NCI-H2029 (cell line): ENCODE data around the gene MSMB.

Experiments used
- DNase-seq: peaks from one replicate; lab custom pipeline; 2025; lab: John Stamatoyannopoulos, UW

Gene MSMB

DNA sequence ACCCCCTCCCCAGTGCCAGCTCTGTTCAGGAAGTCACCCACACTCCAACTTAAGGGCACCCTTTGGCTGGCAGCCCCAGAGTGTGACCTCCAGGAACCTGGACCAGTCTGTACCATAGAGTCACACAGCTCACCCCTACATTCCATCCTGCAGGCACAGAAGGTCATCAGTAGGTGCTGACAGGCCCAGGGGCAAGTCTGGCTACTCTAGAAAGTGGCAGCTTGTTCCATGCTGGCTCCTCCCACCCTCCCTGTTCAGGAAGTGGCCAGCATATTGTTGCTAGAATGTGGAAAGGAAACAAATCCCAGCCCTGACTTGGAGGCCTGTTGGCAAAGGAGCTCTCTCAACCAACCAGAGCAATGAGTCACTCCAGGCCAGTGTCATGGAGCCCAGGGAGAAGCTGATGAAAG lies 12.5 kb downstream of the MSMB start:
- DNase-seq: no peak

DNA sequence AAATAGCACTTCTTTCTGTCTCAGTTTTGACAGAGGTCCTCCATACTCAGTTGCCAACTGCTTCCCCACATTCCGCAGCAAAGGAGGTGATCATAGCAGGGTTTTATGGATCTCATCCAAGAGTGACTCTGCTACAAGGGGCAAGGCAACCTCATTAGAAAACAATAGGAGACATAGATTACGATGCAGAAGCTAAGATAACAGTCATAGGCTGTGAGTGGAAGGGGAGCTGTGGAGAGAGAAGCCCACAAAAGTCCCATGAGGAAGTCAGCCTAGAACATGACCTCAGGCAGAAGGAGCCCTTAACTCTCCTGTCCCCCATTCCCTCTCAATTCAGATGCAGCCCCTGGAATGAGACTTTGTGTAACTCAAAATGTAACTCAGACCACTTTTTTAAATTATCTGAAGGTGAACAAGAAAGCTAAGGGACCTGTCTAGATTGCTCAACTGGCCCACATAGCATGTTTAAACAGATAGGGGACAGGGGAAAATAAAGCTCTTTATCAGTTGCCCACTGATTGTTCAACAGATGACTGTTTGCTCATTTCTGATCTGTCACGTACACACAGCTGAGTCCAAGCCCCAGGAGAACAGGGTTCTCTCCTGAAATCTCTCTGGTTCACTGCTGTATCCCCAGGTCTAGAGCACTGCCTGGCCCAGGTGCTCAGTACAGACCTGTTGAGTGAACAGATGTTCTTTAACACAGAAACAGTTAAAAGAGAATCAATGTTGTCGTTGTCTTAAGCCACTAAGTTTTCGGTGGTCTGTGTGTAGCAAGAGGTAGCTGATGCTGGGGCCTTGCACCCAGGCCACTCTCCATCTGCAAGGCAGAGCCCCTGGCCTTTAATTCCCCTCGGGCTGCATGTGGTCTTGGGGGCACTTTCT lies 14.2 kb downstream of the MSMB start:
- DNase-seq: no peak

DNA sequence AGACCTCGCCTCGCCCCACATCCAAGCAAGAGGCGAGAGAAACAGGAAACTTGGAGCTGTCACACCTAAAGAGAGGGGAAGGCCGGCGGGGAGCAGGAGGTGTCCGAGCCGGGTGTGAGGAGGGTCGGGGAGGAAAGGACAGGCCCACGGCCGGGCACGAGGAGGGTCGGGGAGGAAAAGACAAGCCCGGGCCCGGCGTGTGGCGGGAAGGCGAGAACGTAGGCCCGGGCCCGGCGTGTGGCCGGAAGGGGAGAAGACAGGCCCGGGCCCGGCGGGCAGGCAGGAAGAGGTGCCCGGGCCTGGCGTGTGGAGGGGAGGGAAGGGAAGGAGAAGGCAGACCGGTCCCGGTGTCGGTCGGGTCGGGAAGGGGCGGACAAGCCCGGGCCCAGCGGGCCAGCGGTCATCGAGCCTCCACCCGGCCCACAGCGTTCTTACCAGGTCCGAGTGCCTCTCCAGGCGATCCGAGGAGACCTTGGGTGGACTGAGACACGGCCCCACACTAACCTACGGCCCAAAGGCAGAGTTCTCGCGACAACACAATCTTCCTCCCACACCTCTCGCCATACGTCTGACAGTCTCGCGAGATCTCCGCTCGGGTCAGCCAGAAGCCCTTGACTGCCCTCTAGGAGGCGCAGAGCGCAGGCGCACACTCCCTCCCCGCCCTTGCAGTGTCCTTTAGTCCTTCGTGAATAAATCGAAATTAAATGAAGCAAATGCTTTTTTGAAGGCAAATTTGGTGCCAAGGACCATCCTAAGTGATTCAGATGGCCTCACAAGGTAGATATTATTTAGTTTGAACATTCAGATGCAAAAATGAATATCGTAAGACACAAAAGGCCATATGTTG lies 15.8 kb downstream of the MSMB start, which contains the start of gene NCOA4:
NCOA4 (minus strand) TSS at position 533 of the 847 bp plus-strand sequence. CDS start 13,943 bp downstream, outside the sequence.
- DNase-seq: peak; percentile 88

DNA sequence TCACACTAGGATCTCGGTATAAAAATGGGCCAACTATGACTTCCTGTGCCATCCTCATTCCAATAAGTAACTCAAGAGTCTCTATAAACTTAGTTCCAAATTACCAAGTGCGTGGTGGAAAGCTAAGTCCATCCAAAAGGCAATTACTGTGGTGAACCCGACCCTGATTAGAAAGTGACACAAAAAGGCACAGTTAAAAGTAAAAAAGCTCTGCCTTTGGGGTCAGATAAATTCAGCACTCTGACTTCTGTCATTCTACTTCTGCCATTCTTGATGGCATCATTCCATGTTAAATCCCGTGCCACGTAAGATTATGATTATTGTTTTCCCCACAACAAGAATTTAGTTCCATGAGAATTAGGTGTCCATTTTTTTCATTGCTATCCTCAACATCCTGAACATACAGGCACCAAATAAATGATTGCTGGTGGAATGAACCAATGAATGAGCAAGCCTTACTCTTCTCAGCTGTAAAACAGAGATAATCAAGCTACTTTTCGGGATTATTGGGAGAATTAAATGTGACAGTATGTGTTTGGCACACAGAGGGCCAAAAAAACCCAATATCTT lies 16.5 kb downstream of the MSMB start:
- DNase-seq: no peak

DNA sequence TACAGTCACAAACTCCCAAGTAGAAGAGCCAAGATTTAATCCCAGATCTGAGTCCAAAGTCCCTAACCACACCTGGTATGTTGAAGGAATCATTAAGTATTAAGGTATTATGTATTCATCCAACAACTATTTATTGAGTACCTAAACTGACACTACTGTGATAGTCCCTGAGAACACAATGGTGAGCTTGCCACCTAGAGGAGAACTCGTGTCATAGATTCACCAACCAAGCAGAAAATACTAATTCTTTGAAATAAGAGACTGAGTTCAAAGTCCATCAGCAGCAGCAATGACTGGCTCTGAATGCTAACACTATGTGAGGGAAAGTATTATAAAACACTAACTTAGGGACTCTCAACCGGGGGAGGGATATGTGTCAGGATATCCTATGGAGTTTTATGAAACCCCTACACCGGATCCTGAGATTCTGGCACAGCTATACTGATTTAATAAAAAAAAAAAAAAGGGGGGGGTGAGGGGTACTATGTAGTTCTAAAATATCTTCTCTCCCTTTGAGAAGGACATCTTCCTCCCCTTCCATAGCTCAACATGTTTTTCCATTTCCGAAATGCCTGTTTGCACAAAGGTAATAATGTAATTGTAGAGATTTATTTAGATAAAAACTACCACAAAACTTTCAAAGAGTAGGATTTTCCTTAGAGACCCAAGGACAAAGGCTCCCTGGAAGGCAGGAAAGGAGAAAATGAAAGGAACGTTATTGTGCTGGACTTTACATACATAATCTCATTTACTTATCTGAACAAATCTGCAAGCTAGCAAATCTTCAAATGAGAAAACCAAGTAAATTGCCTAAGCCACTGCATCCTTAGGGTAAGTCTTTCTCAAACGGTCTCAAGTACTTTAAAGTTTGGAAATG lies 17.2 kb downstream of the MSMB start:
- DNase-seq: peak; percentile 17

DNA sequence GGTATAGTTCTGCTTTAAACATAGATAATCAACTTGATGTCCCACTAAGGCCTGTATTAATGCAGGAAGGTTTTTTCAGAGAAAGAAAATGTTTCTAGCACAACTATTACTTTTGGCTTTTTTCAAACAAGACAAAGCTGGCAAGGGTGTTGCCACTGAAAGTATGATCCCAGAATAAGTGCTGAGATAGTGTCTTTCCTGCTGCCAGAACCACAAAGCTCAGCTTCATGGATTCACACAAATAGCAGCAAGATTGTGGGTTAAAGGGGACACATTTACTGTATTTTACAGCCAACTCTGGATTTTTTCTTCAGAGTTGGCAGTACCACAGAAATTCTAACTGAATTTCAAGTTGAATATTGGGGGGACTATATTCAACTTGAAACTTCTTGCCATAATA lies 20.0 kb downstream of the MSMB start:
- no peak for DNase-seq

DNA sequence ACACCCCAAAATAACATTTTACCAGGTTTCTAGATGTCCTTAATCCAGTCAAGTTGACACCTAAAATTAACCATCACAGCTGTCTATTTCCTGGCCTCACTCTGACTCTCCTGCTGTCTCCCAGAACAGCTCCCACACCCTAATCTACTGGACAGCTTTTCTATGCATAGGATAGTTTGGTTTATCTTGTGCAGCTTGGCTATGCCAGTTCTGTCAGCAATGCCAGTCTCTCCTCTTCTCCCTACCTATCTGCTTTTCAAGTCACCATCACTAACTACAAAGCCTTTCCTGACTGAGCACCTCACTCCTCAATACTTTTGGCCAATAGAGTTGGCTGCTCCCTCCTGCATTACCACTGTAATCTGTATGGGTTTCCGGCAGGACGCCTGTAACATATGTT lies 20.7 kb downstream of the MSMB start:
- DNase-seq: no peak

DNA sequence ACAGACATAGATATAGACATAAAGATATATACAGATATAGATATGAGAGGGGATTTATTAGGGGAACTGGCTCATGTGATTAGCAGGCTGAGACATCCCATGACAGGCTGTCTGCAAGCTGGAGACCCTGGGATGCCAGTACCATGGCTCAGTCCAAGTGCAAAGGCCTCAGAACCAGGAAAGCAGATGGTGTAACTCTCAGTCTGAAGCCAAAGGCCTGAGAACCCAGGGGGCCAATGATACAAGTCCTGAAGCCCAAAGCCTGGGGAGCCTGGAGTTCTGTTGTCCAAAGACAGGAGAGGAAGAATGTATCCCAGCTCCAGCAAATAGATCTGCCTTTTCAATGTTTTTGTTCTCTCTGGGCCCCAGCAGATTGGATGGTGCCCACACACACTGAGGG lies 21.1 kb downstream of the MSMB start:
- no peak for DNase-seq

DNA sequence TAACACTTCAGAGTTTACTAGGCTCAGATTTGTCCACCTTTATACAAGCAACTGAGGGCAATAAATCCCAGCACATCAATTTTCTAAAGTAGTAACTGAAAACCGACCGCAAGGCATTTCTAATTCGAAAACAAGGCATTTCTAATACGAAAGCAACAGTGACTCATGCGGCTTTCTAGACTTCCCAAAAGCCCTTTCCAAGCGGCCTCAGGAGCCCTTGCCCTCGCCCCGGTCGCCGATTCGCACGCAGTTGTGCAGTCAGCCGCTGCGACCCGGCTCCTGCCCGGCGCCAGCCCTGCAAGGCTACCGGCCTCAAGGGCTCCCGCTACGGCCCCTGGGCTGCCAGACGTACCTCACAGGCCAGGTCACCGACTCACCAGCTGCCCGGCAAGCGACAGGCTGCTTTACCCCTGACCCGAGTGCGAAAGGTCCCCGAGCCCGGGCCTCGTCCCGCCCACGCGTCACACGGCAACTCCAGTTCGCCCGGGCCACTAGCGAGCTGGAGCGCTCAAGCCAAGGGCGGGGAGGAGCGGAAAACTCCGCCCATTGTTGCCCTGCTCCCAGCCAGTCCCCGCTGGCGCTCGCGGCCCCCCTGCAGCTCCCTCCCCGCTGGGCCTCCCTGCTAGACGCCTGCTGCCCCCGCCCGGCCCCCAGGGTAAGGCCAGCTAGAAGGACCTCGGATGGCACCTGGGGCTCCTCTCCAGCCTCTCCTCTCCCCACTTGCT lies 22.9 kb downstream of the MSMB start:
- peak; percentile 55 for DNase-seq

DNA sequence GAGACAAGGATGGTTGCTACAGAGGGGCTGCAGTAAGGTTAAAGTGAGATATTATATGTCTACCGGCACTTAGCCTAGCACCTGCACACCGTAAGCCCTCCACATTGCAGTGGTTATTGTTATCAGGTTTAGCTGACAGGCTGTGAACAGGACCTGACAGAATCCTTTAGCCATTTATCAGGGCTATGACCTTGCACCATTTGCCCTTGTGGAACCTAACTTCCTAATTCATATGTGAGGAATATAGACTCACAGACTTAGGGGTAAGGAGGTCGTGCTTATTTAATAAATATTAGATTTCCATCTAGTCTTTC lies 25.8 kb downstream of the MSMB start:
- no peak for DNase-seq

DNA sequence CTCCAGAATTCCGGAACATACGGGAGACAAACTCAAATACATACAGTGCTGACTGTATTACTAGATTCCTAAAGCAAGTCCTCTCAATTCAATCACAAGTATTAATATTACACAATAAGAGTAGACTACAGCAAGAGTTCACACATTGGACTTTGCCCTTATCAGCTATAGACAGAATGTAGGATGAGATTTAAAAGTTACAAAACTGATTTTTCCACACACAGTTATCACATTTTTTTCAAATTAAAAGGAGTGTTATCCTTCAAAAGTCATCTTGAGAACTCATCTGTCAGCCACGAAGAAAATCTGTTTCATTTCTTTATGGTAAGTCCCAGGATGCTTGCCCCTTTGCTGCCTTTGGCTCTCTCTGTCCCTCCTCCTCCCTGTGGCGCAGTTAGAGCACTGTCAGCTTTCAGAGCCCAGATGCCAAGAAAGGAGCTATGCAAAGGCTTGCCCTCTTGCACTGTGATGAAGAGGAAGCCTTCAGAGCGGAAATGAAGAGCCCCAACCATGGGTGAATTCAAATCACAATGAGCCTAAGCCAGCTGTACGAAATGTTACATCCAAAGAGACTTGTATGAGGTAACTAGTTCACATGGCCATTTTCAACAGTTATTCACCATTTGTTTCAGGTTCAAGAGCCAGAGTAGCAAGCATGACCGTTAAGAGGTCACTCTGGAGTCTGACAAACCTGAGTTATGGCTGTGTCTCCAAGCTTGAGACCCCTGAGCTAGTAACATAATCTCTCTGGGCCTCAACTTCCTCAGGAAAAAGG lies 26.3 kb downstream of the MSMB start:
- no peak for DNase-seq

DNA sequence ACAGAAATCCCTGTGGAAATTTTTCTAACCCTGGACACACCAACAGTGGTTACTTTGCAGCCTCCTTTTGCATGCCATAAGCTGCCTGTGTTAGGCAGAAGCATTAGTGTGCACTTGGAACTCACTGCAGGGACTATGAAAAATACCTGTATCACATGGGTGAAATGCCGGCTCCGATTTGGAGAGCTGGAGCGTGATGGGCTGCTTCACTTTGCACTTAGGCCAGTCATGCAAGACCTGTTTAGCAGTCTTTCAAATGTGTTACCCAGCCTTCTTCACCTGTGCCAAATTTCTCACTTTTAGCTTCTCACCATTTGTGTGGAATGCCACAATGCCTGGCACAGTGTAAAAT lies 26.9 kb downstream of the MSMB start:
- no peak for DNase-seq

DNA sequence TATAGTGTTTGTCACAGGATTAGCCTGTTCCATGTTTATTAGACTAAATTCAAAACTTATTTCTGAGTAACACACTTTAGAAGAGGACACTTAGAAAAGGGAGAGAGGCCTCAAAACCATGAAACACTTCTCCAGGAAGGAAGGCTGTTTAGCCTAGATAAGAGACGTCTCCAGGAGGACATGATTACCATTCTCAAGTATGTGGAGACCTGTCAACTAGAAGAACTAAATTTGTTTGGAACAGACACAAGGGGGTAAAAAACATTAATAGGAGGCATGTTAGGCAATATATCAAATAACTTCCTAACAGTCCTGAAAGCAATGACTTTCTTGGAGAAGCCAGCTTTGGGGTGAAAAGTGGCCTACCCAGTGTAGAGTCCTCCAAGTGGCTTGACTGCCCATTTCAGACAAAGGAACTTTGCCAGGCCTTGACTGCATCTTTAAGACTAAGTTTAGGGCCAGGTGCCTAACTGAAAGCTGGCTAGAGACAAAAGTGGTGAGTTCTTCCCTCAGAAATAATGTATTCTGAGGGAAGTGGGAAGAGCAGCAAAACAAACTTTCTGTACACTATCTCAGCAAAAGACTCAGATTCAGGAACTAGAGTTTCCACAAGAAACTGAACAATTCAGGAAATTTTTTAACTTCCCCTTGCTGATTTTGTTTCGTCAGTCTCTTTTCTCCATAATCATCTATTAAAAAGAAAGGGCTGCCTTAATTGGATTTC lies 27.5 kb downstream of the MSMB start:
- no peak for DNase-seq

DNA sequence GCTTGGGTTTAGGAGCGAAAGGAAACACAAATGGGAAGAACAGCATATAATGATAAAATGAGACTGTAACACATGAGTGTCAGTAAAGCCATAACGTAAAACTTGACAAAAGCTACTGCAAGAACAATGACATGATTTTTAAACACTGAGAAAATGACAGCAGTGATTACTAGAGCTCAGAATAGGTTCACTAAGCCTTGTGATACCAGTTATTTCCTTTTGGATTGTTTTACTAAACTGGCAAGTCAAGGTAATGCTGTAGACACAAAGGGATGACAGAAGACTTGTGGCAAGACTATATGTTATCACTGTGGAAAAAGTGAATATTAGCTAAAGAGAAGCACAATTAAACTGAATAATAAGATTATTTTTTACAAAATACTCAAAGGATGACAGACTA lies 28.3 kb downstream of the MSMB start:
- DNase-seq: no peak

DNA sequence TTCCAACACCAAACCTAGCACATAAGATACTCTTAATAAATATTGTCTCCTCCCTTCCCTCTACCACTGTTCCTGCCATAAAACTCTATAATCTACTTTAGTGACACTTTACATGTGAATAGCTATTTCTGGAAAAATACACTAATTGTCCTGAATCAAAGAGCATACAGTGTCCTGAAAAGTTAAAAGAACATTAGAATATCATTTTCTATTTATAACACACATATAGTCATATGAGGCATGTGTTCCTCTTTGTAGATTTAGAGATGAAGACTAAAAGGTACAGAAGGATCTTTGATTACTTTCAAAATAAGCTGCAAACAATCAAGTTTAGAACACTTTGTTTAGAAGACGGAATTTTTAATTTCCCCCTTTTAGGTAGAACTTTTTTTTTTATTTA lies 29.3 kb downstream of the MSMB start:
- no peak for DNase-seq

DNA sequence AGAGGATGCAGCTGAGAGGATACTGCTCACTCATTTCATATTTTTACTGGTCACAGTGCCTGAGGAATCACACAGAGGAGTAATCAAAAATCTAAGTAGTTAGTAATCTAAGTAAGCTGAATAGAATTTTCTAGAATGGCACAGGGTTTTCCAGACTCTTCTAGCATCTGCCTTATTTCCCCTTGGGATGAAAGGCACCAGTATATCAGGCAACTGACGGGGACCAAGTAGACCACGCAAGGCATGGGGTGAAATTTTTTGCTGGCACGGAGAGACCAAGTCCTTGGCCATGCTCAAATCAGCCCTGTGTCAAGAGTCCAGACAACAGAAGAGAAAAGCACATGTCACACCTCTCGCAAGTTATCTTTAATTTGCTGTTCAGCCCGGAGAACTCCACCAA lies 29.9 kb downstream of the MSMB start:
- DNase-seq: no peak

DNA sequence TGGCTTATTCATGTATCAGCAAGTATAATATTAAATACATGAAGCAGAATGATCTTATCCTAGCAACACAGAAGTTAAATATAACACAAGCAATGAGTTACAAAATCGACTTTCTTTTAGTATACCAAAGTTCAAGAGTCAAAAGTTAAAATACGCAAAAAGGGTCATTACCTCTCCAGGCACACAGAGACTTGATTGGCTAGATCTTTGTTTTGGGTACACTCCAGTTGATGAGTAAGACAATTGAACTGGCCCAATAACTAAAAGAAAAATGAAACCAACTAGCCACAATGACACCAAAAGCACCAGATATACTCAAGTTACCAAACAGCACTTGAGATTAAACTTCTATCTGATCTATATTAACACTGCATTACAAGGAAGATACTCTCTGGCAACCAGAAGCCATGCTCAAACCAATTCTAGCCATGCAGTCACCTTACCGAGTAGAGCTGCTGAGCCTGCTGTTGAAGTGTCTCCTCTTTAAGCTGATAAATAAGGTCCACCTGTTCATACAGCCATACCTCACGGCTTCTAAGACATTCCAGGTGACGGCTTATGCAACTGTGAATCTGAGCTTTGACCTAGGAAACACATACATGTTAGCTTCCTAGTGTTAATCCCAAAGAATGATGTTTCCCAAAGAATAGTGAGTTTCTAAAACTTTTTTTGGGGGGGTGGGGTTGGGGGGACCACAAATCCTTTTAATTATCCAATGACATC lies 31.2 kb downstream of the MSMB start:
- DNase-seq: no peak

DNA sequence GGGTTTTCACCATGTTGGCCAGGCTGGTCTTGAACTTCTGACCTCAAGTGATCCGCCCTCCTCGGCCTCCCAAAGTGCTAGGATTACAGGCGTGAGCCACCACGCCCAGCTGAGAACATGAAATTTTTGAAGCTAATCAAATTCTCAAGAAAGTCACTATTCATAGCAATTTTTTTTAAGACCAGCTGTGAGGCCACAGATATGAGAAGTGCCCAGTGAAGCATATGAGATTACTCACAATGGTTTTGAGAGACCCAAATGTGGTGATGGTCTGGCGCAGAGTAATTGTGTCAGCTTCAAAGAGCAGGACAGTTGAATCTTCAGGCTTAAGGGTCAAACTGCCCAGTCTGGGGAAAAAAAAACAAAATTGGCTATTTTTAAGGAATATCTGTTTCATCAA lies 31.9 kb downstream of the MSMB start:
- no peak for DNase-seq

DNA sequence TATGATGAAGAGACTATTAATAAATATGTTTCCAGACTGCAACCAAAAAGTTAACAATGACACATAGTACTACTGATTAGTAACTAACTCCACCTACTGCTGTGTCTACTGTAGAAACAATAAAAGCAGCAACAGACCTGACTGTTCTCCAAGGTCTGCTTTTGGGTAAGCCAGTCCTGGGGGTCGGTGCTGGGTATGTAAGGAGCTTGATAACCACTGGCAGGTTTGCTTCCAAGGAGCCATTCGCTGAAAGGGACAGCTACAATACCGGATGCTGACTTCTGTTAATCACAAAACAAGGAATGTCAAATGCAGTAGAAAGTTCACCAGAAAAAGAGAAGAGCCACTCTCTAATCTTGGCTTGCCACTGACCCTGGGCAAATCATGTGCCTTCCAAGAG lies 33.3 kb downstream of the MSMB start:
- no peak for DNase-seq
